Bone marrow (tissue), 2 donors: ENCODE measurements around the gene ARHGEF16.
A peak's percentile ranks its signal among the peaks of the same experiment; 100 is the strongest.

Experiments
- DNase-seq, 2 donors: peaks; one replicate each; lab custom pipeline; 2025; lab: John Stamatoyannopoulos, UW

Gene ARHGEF16

GRCh38 chr1:3519301-3519885 is 64.9 kb downstream of the ARHGEF16 start:
- DNase-seq = no peak

- no peak for DNase-seq
These were observed 66.2 kb downstream of the ARHGEF16 start for GRCh38 chr1:3520419-3521378.

GRCh38 chr1:3521426-3521825 is 67.0 kb downstream of the ARHGEF16 start:
- no peak for DNase-seq

GRCh38 chr1:3522112-3522511 is 67.6 kb downstream of the ARHGEF16 start:
- no peak for DNase-seq

GRCh38 chr1:3522564-3523265 is 68.2 kb downstream of the ARHGEF16 start:
- DNase-seq = no peak

- DNase-seq = no peak
These were observed 69.5 kb downstream of the ARHGEF16 start for GRCh38 chr1:3523980-3524379.

- DNase-seq = no peak
These were observed 70.2 kb downstream of the ARHGEF16 start for GRCh38 chr1:3524556-3525203.

GRCh38 chr1:3525551-3526482 is 71.4 kb downstream of the ARHGEF16 start:
- DNase-seq = no peak

GRCh38 chr1:3527774-3528173 is 73.3 kb downstream of the ARHGEF16 start:
- no peak for DNase-seq

- no peak for DNase-seq
These were observed 74.7 kb downstream of the ARHGEF16 start for GRCh38 chr1:3529099-3529729.

- DNase-seq = peak in 1 of 2 donors; percentile 8
These were observed 75.8 kb downstream of the ARHGEF16 start for GRCh38 chr1:3530086-3530925.
